HG02678 (cell line): ENCODE results near the gene SMC6.

Experiments used
- ATAC-seq: cut with Tn5 transposase; IDR thresholded peaks from one replicate; pipeline ENCODE4 v1.9.1; 2021; ENCODE audit warnings: mild to moderate bottlenecking, moderate library complexity; ENCODE audit not compliant: unreplicated experiment

The SMC6 gene

GRCh38 chr2:17719562-17720371 is 33.8 kb downstream of the SMC6 start:
- peak; percentile 65 for ATAC-seq

- ATAC-seq, result no peak
Measured at GRCh38 chr2:17718689-17719088, 34.9 kb downstream of the SMC6 start.

- no peak for ATAC-seq
Measured at GRCh38 chr2:17717666-17718065, 35.9 kb downstream of the SMC6 start.

- ATAC-seq, result no peak
Measured at GRCh38 chr2:17713291-17713690, 40.3 kb downstream of the SMC6 start.

- no peak for ATAC-seq
Measured at GRCh38 chr2:17710547-17711248, 42.9 kb downstream of the SMC6 start.

GRCh38 chr2:17709897-17710296 is 43.7 kb downstream of the SMC6 start:
- no peak for ATAC-seq

GRCh38 chr2:17708501-17708900 is 45.1 kb downstream of the SMC6 start:
- no peak for ATAC-seq

GRCh38 chr2:17706845-17707244 is 46.8 kb downstream of the SMC6 start:
- ATAC-seq, result no peak

GRCh38 chr2:17690776-17691175 is 62.8 kb downstream of the SMC6 start:
- ATAC-seq, result no peak

- no peak for ATAC-seq
Measured at GRCh38 chr2:17689010-17689409, 64.6 kb downstream of the SMC6 start.

- ATAC-seq, result no peak
Measured at GRCh38 chr2:17688600-17688999, 65.0 kb downstream of the SMC6 start.

- no peak for ATAC-seq
Measured at GRCh38 chr2:17683981-17684380, 69.6 kb downstream of the SMC6 start.

- no peak for ATAC-seq
Measured at GRCh38 chr2:17682098-17682857, 71.3 kb downstream of the SMC6 start.

- no peak for ATAC-seq
Measured at GRCh38 chr2:17680119-17680518, 73.5 kb downstream of the SMC6 start.

- no peak for ATAC-seq
Measured at GRCh38 chr2:17674817-17675216, 78.8 kb downstream of the SMC6 start.

- ATAC-seq, result no peak
Measured at GRCh38 chr2:17672583-17673317, 80.9 kb downstream of the SMC6 start.

GRCh38 chr2:17667898-17668297 is 85.7 kb downstream of the SMC6 start:
- ATAC-seq, result no peak

GRCh38 chr2:17664534-17664933 is 89.1 kb downstream of the SMC6 start:
- no peak for ATAC-seq

GRCh38 chr2:17662723-17663122 is 90.9 kb downstream of the SMC6 start:
- no peak for ATAC-seq

- ATAC-seq, result no peak
Measured at GRCh38 chr2:17661460-17661859, 92.2 kb downstream of the SMC6 start.

- no peak for ATAC-seq
Measured at GRCh38 chr2:17660219-17660618, 93.4 kb downstream of the SMC6 start.
